GM23338 (cell line): ENCODE measurements around the gene ERN1.

Experiments used
- CREB1 ChIP-seq: fragments of 250-450 bp; sonication (Bioruptor Pico); IDR thresholded peaks from 2 replicates; pipeline ENCODE4 v1.5.0; 2020; ENCODE audit warnings: low read depth, mild to moderate bottlenecking, moderate library complexity
- CTCF ChIP-seq, 2 experiments: fragments of 200-600 bp in 1 of 2; sonication (generic) in 1 of 2; conservative IDR thresholded peaks; 2 replicates each; pipeline versions ENCODE4 v1.5.1 to v1.6.1; 2016 to 2017; ENCODE audit warnings: antibody characterized with exemption in 2 of 2, low read depth in 2 of 2, mild to moderate bottlenecking in 2 of 2, moderate library complexity in 1 of 2
- EZH2 ChIP-seq: fragments of 200-600 bp; sonication (generic); IDR thresholded peaks from one replicate; pipeline ENCODE4 v1.8.0; 2017; ENCODE audit warnings: antibody characterized with exemption, mild to moderate bottlenecking, low read depth; ENCODE audit not compliant: unreplicated experiment
- EZH2phosphoT487 ChIP-seq: fragments of 200-600 bp; sonication (generic); IDR thresholded peaks from one replicate; pipeline ENCODE4 v1.8.1; 2018; ENCODE audit warnings: antibody characterized with exemption; ENCODE audit not compliant: unreplicated experiment
- NANOG ChIP-seq: IDR thresholded peaks from 2 replicates; pipeline ENCODE4 v1.6.1; 2016; ENCODE audit warnings: antibody characterized with exemption, borderline replicate concordance
- POLR2AphosphoS5 ChIP-seq: IDR thresholded peaks from 2 replicates; pipeline ENCODE4 v1.6.1; 2016; ENCODE audit warnings: antibody characterized with exemption, low read depth
- REST ChIP-seq: IDR thresholded peaks from one replicate; pipeline ENCODE4 v1.6.1; 2018; ENCODE audit warnings: antibody characterized with exemption; ENCODE audit not compliant: unreplicated experiment

- TF ChIP-seq CTCF (conservative IDR thresholded peaks at IDR 0.05; ENCODE audit: low read depth in 2 of 2) (no peak), POLR2AphosphoS5 (no peak), NANOG (no peak), EZH2 (no peak), REST (no peak), CREB1 (CRISPR knock-in tag) (no peak), EZH2phosphoT487 (no peak)
Observed at GRCh38 chr17:64094412-64094811, 35.5 kb downstream of the ERN1 start.
